Stomach (tissue), 4 donors: ENCODE results near the gene MAN2C1.

Experiments used
- POLR2A ChIP-seq, 4 donors: fragments of 450-650 bp; IDR thresholded peaks; one replicate each; pipeline ENCODE4 v1.6.1; 2016; ENCODE audit warnings: antibody characterized with exemption in 4 of 4, control low read depth in 2 of 4, mild to moderate bottlenecking in 1 of 4, moderate library complexity in 1 of 4
- POLR2AphosphoS5 ChIP-seq, 3 donors: sonication (generic); formaldehyde crosslinking; IDR thresholded peaks; one replicate each; pipeline ENCODE4 v1.6.1; 2016; ENCODE audit warnings: antibody characterized with exemption in 3 of 3
- TF ChIP-seq, protein P1 (sequence below), 7 experiments: fragments of 450-650 bp in 4 of 7; fragments of 200-600 bp in 3 of 7; sonication (generic) in 3 of 7; IDR thresholded peaks; one replicate each; pipeline ENCODE4 v1.5.1; 2016 to 2019; ENCODE audit warnings: antibody characterized with exemption in 7 of 7, control low read depth in 2 of 7, mild to moderate bottlenecking in 1 of 7

DNA sequence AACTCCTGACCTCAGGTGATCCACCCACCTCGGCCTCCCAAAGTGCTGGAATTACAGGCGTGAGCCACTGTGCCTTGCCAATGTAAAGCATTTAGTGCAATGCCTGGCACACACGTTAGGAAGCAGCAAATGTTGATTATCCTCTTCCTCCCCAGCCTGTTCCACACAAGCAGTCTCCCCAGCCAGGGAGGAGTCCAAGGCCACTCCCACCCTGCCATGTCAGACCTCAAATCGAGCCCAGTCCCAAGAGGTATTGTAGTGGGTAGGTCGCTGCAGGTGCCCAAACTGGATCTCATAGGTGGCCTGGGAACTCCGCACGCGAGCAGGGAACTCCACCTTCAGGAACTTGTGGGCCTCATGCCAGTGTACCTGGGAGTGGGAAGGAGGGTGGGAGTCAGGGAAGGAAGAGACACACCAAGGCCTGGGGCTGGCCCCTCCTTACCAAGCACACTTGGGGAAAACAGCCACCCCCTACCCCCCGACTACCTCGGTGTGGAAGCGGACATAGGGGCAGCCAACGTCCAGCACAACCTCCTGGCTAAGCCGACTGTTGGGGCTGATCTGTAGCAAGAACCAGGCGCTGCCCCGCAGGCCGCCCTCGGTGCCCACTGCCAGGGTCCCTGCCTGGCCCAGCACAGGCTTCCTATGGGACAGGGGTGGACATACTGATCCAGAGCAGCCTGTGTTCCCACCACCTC is 10.3 kb downstream of the MAN2C1 start:
- TF ChIP-seq, protein P1, sequence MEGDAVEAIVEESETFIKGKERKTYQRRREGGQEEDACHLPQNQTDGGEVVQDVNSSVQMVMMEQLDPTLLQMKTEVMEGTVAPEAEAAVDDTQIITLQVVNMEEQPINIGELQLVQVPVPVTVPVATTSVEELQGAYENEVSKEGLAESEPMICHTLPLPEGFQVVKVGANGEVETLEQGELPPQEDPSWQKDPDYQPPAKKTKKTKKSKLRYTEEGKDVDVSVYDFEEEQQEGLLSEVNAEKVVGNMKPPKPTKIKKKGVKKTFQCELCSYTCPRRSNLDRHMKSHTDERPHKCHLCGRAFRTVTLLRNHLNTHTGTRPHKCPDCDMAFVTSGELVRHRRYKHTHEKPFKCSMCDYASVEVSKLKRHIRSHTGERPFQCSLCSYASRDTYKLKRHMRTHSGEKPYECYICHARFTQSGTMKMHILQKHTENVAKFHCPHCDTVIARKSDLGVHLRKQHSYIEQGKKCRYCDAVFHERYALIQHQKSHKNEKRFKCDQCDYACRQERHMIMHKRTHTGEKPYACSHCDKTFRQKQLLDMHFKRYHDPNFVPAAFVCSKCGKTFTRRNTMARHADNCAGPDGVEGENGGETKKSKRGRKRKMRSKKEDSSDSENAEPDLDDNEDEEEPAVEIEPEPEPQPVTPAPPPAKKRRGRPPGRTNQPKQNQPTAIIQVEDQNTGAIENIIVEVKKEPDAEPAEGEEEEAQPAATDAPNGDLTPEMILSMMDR (IDR thresholded peaks at IDR 0.05), result no peak
- no peak for TF ChIP-seq POLR2AphosphoS5 (IDR thresholded peaks at IDR 0.05)
- TF ChIP-seq POLR2A (IDR thresholded peaks at IDR 0.05), result no peak
